Ishikawa (cell line): Measurements from ENCODE around the gene ZBTB20.

Experiments
- EP300 ChIP-seq: IDR thresholded peaks from 2 replicates; pipeline ENCODE4 v1.6.1; 2012; ENCODE audit warnings: borderline replicate concordance
- TAF1 ChIP-seq: IDR thresholded peaks from 2 replicates; pipeline ENCODE4 v1.6.1; 2012; ENCODE audit warnings: low read depth, mild to moderate bottlenecking
- YY1 ChIP-seq: IDR thresholded peaks from 2 replicates; pipeline ENCODE4 v1.6.1; 2012; ENCODE audit warnings: low read depth
- ZBTB7A ChIP-seq: IDR thresholded peaks from 2 replicates; pipeline ENCODE4 v1.6.1; 2012; ENCODE audit warnings: low read depth
- TF ChIP-seq, protein P1 (sequence below): IDR thresholded peaks from 2 replicates; pipeline ENCODE4 v1.6.1; 2012; ENCODE audit warnings: low read depth, mild to moderate bottlenecking

DNA sequence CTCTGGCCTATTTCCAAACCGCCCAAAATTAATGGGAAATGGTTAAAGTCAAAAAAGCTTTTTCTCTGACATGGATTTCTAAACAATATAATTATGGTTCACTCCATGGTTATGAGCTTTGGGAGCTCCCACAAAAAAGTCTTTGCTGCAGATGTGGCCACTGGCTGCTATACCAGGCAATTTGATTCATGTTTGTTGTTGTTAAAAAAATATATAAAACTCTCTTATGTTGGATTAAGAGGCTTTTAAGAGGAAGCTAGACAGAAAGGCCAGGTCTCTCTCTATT is 594.6 kb downstream of the ZBTB20 start:
- TF ChIP-seq EP300 (no peak), TAF1 (no peak), YY1 (no peak), ZBTB7A (no peak)
- TF ChIP-seq, protein P1, sequence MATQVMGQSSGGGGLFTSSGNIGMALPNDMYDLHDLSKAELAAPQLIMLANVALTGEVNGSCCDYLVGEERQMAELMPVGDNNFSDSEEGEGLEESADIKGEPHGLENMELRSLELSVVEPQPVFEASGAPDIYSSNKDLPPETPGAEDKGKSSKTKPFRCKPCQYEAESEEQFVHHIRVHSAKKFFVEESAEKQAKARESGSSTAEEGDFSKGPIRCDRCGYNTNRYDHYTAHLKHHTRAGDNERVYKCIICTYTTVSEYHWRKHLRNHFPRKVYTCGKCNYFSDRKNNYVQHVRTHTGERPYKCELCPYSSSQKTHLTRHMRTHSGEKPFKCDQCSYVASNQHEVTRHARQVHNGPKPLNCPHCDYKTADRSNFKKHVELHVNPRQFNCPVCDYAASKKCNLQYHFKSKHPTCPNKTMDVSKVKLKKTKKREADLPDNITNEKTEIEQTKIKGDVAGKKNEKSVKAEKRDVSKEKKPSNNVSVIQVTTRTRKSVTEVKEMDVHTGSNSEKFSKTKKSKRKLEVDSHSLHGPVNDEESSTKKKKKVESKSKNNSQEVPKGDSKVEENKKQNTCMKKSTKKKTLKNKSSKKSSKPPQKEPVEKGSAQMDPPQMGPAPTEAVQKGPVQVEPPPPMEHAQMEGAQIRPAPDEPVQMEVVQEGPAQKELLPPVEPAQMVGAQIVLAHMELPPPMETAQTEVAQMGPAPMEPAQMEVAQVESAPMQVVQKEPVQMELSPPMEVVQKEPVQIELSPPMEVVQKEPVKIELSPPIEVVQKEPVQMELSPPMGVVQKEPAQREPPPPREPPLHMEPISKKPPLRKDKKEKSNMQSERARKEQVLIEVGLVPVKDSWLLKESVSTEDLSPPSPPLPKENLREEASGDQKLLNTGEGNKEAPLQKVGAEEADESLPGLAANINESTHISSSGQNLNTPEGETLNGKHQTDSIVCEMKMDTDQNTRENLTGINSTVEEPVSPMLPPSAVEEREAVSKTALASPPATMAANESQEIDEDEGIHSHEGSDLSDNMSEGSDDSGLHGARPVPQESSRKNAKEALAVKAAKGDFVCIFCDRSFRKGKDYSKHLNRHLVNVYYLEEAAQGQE: no peak
